ENCODE results near the gene ATG3.

GRCh38 chr3:112482675-112483074, 79.1 kb downstream of the ATG3 start:
- no peak for TF ChIP-seq CTCF (IDR thresholded peaks at IDR 0.05)
- no peak for TF ChIP-seq POLR2AphosphoS5 (IDR thresholded peaks at IDR 0.05)
- TF ChIP-seq POLR2A (IDR thresholded peaks at IDR 0.05) = no peak
- TF ChIP-seq EP300 (IDR thresholded peaks at IDR 0.05) = no peak

Data from stomach (tissue), 4 donors.